Measurements from ENCODE around the gene HOXB5.

DNA sequence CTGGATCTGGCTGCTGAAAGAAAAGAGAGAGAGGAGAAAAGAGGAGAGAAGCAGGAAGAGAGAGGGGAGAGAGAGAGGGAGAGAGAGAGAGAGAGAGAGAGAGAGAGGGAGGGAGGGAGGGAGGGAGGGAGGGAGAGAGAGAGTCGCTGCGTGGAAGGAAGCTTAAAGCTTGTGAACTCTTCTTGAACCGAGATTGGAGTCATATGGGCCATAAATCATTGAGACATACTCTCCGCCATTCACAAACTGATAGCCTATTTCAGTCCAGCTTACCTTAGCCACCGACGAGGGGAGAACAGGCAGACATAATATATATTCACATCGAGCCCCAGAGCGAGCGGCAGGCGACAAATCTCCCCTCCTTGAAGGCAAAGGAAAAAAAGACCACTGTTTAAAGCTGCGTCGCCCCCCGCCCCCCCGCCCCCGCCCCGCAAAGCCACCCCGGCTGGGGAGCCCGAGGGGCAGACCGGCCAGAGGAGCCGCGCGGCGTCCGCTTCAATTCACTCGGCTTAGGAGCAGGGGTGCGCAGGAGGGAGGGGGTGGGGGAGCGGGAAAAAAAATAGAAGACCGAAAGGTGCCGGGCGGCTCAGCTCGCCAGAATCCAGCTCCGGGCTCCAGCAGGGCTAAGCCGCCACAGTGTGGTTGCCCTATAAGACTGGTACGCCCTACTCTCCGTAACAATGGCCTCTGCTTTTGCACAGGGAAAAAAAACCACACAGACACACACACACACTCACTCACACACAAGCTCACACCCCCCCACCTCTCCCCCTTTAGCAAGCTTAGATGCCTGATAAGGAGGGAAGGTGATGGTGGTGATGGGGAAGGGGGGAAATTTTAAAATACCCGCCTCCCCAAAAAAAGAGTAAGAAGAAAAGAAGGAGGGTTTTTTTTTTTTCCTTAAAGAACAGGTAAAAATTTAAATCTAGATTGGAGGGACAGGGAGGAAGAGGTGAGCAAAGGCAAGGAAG, 38.0 kb downstream of the HOXB5 start:
- TF ChIP-seq, protein P1, sequence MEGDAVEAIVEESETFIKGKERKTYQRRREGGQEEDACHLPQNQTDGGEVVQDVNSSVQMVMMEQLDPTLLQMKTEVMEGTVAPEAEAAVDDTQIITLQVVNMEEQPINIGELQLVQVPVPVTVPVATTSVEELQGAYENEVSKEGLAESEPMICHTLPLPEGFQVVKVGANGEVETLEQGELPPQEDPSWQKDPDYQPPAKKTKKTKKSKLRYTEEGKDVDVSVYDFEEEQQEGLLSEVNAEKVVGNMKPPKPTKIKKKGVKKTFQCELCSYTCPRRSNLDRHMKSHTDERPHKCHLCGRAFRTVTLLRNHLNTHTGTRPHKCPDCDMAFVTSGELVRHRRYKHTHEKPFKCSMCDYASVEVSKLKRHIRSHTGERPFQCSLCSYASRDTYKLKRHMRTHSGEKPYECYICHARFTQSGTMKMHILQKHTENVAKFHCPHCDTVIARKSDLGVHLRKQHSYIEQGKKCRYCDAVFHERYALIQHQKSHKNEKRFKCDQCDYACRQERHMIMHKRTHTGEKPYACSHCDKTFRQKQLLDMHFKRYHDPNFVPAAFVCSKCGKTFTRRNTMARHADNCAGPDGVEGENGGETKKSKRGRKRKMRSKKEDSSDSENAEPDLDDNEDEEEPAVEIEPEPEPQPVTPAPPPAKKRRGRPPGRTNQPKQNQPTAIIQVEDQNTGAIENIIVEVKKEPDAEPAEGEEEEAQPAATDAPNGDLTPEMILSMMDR (conservative IDR thresholded peaks at IDR 0.05; ENCODE audit: low read length): no peak
- TF ChIP-seq EZH2phosphoT487 (IDR thresholded peaks at IDR 0.05; ENCODE audit: borderline replicate concordance): no peak

All from Loucy (cell line).